ENCODE measurements around the gene RNF150.
A peak's percentile ranks its signal among the peaks of the same experiment; 100 is the strongest.
"Not testable (repeated sequence)": the region's sequence is repeated elsewhere in the genome, so short reads cannot be mapped to it uniquely, and the experiment has no call there.

RNF150 gene

GRCh38 chr4:140857111-140857510 lies 276.2 kb downstream of the RNF150 start:
- FAIRE-seq: no peak

- FAIRE-seq: no peak
These were observed 276.6 kb downstream of the RNF150 start for GRCh38 chr4:140856621-140857062.

- FAIRE-seq: no peak
These were observed 279.1 kb downstream of the RNF150 start for GRCh38 chr4:140854168-140854567.

- FAIRE-seq: no peak
These were observed 281.5 kb downstream of the RNF150 start for GRCh38 chr4:140851804-140852203.

- peak; percentile 80 for FAIRE-seq
These were observed 282.1 kb downstream of the RNF150 start for GRCh38 chr4:140851032-140851636.

GRCh38 chr4:140849526-140849925 lies 283.7 kb downstream of the RNF150 start:
- no peak for FAIRE-seq

- no peak for FAIRE-seq
These were observed 286.5 kb downstream of the RNF150 start for GRCh38 chr4:140846736-140847135.

GRCh38 chr4:140844061-140844460 lies 289.2 kb downstream of the RNF150 start:
- no peak for FAIRE-seq

- FAIRE-seq: no peak
These were observed 292.1 kb downstream of the RNF150 start for GRCh38 chr4:140841186-140841585.

- FAIRE-seq: no peak
These were observed 293.1 kb downstream of the RNF150 start for GRCh38 chr4:140839888-140840790.

GRCh38 chr4:140839406-140839805 lies 293.9 kb downstream of the RNF150 start:
- no peak for FAIRE-seq

- no peak for FAIRE-seq
These were observed 295.5 kb downstream of the RNF150 start for GRCh38 chr4:140837736-140838135.

- FAIRE-seq: no peak
These were observed 298.3 kb downstream of the RNF150 start for GRCh38 chr4:140834839-140835495.

GRCh38 chr4:140833280-140833679 lies 300.0 kb downstream of the RNF150 start:
- FAIRE-seq: no peak

GRCh38 chr4:140829825-140830224 lies 303.4 kb downstream of the RNF150 start:
- no peak for FAIRE-seq

- FAIRE-seq: no peak
These were observed 306.6 kb downstream of the RNF150 start for GRCh38 chr4:140826701-140827027.

GRCh38 chr4:140820520-140820919 lies 312.7 kb downstream of the RNF150 start:
- not testable (repeated sequence) for FAIRE-seq

- FAIRE-seq: no peak
These were observed 313.7 kb downstream of the RNF150 start for GRCh38 chr4:140819610-140820009.

- no peak for FAIRE-seq
These were observed 314.8 kb downstream of the RNF150 start for GRCh38 chr4:140818433-140818832.

GRCh38 chr4:140816806-140817510 lies 316.3 kb downstream of the RNF150 start:
- FAIRE-seq: no peak

- FAIRE-seq: no peak
These were observed 319.5 kb downstream of the RNF150 start for GRCh38 chr4:140813804-140814203.

GRCh38 chr4:140812916-140813315 lies 320.4 kb downstream of the RNF150 start:
- FAIRE-seq: no peak

- FAIRE-seq: no peak
These were observed 321.8 kb downstream of the RNF150 start for GRCh38 chr4:140811429-140811828.
